Measurements from ENCODE around the gene ACTN4.

Gene ACTN4

GRCh38 chr19:38725469-38726283 is 78.2 kb downstream of the ACTN4 start:
- DNase-seq (ENCODE audit: low read depth) = no peak

GRCh38 chr19:38726284-38726673 is 78.8 kb downstream of the ACTN4 start:
- no peak for DNase-seq (ENCODE audit: low read depth)

- DNase-seq (ENCODE audit: low read depth) = no peak
Measured at GRCh38 chr19:38726761-38727301, 79.4 kb downstream of the ACTN4 start.

GRCh38 chr19:38727306-38727867 is 79.9 kb downstream of the ACTN4 start:
- no peak for DNase-seq (ENCODE audit: low read depth)

- no peak for DNase-seq (ENCODE audit: low read depth)
Measured at GRCh38 chr19:38727868-38728660, 80.6 kb downstream of the ACTN4 start.

- no peak for DNase-seq (ENCODE audit: low read depth)
Measured at GRCh38 chr19:38728752-38729541, 81.5 kb downstream of the ACTN4 start.

- peak; percentile 76 for DNase-seq (ENCODE audit: low read depth)
Measured at GRCh38 chr19:38729653-38730469, 82.4 kb downstream of the ACTN4 start.

- DNase-seq (ENCODE audit: low read depth) = no peak
Measured at GRCh38 chr19:38730470-38730730, 83.0 kb downstream of the ACTN4 start.

GRCh38 chr19:38730731-38731589 is 83.5 kb downstream of the ACTN4 start:
- DNase-seq (ENCODE audit: low read depth) = no peak

- no peak for DNase-seq (ENCODE audit: low read depth)
Measured at GRCh38 chr19:38731654-38732301, 84.3 kb downstream of the ACTN4 start.

- DNase-seq (ENCODE audit: low read depth) = no peak
Measured at GRCh38 chr19:38733241-38733492, 85.7 kb downstream of the ACTN4 start.

- peak; percentile 50 for DNase-seq (ENCODE audit: low read depth)
Measured at GRCh38 chr19:38733493-38734175, 86.2 kb downstream of the ACTN4 start.

GRCh38 chr19:38734176-38734425 is 86.7 kb downstream of the ACTN4 start:
- no peak for DNase-seq (ENCODE audit: low read depth)

GRCh38 chr19:38734426-38735256 is 87.2 kb downstream of the ACTN4 start:
- peak; percentile 57 for DNase-seq (ENCODE audit: low read depth)

- no peak for DNase-seq (ENCODE audit: low read depth)
Measured at GRCh38 chr19:38735257-38735686, 87.8 kb downstream of the ACTN4 start.

- DNase-seq (ENCODE audit: low read depth) = peak; percentile 54
Measured at GRCh38 chr19:38736036-38736412, 88.6 kb downstream of the ACTN4 start.

GRCh38 chr19:38736413-38737280 is 89.2 kb downstream of the ACTN4 start:
- peak; percentile 55 for DNase-seq (ENCODE audit: low read depth)
